ENCODE results near the gene ERBB4.
"Not testable (repeated sequence)": the region's sequence is repeated elsewhere in the genome, so short reads cannot be mapped to it uniquely, and the experiment has no call there.

The ERBB4 gene

DNA sequence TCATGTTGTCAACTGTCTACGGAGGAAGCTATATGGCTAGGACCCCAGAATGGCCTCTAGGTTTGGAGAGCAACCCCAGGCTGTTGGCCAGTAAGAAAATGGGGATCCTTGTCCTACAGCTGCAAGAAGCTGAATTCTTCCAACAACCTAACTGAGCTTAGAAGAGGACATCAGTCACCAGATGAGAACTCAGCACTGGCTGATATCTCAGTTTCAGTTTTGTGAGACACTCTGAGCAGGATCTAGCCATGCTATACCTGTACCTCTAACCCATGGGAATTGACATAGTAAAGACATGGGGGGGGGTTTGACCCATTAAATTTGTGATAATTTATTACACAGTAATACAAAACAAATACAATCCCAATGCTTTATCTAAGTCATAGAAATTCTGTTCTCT lies 312.5 kb downstream of the ERBB4 start:
- DNase-seq (ENCODE audit: low read depth in 3 of 3) = no peak

DNA sequence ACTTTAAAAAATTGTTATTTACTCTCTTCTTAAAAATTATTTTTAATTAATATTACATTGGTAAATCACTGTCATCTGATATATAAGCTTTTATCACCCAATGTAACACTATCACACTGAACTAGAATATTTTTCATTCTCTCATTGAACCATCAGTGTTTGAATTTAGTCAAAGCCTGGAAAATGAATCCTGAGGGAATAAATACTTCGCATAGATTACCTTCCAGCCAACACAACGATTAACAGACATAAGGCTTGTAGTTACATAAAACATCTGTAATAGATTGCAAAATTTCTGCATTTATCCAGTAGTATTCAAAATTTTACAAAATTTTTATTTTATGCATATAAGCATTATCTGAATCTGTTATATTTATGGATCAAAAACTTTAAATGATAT lies 314.9 kb downstream of the ERBB4 start:
- DNase-seq (ENCODE audit: low read depth in 3 of 3) = no peak

DNA sequence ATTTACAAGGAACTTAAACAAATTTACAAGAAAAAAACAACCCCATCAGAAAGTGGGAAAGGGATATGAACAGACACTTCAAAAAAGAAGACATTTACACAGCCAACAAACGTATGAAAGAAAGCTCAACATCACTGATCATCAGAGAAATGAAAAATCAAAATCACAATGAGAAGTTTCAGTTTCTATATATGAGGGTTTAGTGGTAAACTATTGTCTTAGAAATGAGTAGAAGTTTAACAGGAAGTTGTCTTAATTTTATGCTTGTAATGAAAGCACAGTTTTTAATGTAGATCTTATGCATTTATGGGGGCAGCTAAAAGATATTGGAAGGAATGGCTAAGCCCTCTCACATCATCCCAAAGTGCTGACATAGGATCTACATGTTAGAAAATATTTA lies 325.4 kb downstream of the ERBB4 start:
- no peak for DNase-seq (ENCODE audit: low read depth in 3 of 3)

DNA sequence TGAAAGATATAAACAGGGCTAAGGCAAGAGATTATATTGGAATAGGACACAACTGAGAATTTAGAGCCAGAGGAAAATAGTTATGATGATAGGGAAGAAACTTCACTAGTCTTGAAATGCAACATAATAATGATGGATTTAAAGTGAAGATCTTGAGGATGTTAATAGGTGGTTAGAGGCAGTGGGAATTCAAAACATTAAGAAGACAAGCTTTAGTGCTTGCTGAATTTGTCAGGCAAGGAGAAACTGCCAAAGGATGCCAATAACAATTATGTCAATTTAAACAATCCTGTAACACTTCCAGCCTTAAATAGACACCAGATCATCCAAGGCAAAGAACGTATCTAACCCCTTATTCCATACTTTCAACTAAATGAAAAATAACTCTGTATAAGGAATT lies 330.1 kb downstream of the ERBB4 start:
- DNase-seq (ENCODE audit: low read depth in 3 of 3) = no peak

DNA sequence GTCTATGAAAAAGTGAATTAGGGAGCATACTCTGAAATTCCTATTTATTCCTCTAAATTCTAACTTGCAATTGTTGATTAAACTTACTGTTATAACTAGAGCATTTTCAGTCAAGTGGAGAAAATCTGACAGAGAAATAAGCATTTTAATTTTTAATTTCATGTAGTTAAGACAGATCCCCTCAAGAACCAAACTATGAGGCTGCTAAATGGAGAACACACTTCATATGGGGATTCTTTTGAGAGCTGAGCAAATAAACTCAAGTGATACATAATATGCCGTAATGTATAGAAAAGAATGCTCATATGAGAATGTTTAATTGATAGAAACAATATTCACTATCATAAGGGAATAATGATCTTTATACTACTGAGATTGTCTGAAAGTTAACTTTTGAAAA lies 340.8 kb downstream of the ERBB4 start:
- DNase-seq (ENCODE audit: low read depth in 3 of 3) = no peak

DNA sequence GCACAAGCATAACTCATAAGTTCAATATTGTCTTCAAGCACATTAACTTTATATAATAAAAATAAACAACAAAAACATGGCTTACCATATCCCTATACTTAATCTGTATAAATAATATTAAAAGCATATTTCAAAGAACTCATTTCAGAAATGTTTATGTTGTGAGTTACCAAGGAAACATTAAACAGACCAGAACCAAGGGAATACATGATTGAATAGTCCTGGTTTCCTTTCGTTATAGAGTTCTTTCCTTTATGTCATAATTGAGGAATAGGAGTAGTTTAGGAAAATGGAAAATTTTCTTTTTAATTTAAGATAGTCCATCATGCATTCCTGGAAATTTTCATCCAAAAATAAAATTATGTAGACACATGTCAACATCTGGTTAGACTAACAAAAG lies 343.0 kb downstream of the ERBB4 start:
- no peak for DNase-seq (ENCODE audit: low read depth in 3 of 3)

DNA sequence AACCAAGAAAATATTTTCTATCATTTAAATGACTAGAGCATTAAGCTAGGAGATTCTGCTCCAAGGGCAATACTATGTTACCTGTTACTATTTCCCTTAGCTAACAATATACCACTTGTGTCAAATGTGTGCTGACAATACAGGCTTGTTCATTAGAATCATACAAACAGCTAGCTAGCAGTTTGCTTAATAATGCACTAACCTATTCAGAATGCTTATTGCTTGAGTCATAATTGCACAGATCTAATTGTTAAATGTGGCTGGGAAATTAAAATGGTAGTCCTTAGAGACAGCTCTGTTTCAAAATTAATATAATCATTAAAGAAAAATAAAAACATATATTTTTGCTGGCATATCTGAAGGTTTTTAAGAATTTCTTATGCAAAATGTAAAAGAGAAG lies 344.2 kb downstream of the ERBB4 start:
- no peak for DNase-seq (ENCODE audit: low read depth in 3 of 3)

DNA sequence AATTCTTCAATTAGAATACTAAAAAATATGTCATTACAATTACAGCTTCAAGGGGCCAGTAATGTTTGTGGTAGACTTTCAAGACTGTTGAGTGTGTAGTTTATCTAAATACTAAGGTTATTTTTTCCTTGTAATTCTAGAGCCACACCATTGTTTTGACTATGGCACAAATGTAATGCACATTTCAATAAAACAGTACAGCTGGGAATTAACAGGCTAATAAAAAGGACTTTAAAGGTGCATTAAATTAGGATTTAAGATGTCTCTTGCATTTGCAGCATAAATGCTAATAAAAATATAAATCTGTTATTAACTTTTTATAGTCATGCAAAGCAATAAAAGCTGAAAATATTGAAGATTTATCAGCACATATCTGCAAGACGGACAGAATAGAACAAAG lies 344.8 kb downstream of the ERBB4 start:
- DNase-seq (ENCODE audit: low read depth in 3 of 3) = no peak

DNA sequence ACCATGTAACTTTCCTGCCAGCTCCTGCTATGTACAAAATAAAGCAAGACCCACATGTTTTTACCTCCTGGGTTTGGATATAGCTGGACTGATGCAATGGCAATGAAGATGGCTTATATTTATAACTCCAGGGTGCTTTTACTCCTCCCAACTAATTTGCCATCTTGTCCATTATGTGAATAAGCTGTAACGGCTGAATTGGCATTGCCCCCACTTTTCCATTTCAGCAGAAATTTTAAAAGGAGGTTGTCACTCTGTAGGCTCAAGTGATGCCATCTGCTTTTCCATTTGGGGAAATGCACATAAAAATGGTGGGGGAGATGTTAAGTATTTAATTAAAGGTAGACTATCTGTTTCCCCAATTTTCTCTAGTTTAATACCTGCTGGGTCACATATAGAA lies 345.5 kb downstream of the ERBB4 start:
- no peak for DNase-seq (ENCODE audit: low read depth in 3 of 3)

DNA sequence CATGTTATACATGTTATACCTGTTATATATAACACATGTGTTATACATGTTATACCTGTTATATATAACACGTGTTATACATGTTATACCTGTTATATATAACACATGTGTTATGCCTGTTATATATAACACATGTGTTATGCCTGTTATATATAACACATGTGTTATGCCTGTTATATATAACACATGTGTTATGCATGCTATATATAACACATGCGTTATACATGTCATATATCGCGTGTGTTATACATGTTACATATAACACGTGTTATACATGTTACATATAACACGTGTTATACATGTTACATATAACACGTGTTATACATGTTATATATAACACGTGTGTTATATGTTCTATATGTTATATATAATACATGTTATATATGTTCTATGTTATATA lies 347.2 kb downstream of the ERBB4 start:
- DNase-seq (ENCODE audit: low read depth in 3 of 3) = not testable (repeated sequence)

DNA sequence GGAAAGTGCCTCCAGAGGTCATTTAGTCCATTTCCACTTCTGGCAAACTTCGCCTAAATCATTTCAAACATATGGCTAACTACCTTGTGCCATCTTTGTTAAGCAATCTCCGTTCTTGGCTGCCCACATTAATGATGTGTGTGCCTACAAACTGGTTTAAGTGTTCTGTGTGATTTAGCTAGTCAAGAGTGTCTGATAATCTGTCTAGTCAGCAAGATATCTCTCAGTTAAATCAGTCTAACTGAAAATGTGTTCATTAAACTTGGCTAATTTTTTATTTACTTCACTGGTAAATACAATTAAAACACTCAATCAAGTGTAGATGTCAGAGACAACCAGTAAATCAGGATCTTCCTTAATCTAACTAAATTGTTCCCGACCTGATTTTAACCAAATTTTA lies 352.4 kb downstream of the ERBB4 start:
- no peak for DNase-seq (ENCODE audit: low read depth in 3 of 3)

DNA sequence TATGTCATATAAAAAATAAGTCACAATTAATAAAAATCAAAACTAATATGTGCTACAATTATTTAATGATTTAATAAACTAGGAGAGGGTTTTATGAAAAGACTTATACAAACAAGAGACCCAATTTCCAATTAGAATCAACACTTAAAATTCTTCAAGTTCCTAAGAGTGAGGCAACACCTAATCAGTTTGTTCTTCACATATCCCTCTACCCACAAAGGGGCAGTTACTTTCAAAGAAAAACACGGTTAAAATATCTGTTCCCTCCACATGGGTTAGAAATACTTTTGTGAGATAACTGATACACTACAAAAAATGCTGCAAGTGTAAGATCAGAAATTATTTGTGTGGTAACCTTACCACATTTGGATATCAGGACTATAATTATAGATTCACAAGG lies 357.0 kb downstream of the ERBB4 start:
- no peak for DNase-seq (ENCODE audit: low read depth in 3 of 3)

DNA sequence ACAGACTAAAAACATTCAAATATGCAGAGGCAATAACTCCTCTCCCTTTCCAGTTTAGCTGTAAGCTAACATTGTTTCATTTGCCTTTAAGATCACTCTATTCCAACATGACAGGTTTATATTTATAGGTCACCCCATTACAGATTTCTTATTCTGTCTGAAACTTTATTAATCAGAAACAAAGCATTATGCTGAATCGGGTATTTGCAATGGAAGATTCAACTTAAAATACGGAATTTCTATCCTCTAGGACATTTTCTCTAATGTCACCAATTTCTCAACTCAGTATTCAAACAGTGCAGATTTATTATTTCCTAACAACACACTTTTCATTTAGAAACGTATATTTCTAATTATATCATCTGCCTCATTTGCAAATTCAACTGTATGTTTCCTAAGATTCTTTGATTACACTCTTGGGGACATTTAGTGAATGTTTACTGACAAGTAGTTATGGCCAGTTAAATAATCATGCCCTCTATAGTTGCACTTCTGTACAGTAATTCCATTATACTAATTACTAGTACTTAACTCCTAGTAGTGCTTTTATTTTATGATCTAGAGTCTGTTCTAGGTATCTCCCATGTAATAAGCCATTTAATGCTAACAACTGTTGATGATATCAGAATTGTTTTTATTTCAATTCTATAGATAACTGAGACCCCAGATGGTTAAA lies 358.1 kb downstream of the ERBB4 start:
- no peak for DNase-seq (ENCODE audit: low read depth in 3 of 3)

DNA sequence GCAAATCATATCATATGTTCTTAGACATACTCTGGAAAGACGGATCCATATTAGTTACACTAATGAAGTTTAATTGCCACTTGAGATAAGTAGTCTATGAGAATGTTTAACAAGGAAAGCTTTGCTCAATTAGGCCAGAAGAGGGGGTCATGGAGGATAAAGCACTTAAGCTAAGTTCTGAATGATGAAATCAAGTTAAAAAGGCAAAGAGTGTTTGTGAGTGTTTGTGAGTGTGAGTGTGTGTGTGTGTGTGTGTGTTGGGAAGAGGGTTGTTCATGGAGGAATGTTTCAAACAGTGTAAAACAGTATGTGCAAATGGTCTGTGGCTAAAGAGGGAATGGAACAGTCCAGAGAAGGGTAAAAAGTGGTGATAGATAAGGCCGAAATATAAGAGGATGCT lies 360.9 kb downstream of the ERBB4 start:
- DNase-seq (ENCODE audit: low read depth in 3 of 3) = no peak

DNA sequence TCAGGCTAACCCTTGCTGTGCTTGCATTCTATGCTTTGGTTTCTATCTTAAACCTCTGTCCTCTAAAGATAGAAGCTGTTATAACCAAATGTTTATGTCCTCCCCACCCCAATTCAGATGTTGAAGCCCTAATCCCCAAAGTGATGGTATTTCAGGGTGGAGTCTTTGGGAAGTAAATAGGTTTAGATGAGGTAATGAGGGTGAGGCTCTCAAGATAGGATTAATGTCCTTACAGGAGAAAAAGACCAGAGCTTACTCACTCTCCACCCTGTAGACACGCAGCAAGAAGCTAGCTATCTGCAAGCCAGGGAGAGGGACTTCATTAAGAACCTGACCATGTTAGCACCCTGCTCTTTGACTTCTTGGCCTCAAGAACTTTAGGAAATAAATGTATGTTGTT lies 362.5 kb downstream of the ERBB4 start:
- DNase-seq (ENCODE audit: low read depth in 3 of 3) = no peak

DNA sequence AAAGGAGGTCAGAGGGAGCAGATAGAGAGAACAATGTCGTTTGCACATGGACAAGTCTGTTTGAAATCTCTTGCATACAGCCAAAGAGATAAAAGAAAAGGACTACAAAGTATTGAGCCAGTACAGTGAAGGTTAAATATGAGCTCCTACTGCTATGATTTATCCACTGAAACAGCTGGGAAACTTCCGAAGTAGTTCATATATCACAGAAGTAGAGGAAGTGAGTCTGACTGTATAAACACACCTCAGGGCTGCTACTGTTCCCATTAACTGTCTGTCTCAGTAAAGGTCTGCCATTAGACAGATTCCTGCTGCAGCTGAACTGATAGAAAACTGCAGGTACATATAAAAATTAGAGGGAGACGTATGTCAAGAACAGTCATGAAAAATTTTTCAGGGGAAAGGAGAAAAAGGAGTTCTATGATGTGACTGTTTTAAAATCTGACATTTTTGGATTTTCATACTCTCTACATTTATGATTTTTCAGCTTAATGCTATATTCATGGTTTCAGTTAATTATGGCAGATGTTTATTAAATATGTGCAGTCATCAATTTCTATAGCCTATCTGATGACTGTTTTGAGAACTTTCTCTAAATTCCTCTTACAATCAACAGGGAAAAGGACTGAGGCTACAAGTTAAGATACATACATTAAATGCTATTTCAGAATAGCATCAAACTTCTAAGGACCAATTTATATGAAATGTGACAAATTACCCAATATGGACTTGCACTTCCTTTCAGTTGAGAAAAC lies 364.7 kb downstream of the ERBB4 start:
- no peak for DNase-seq (ENCODE audit: low read depth in 3 of 3)

DNA sequence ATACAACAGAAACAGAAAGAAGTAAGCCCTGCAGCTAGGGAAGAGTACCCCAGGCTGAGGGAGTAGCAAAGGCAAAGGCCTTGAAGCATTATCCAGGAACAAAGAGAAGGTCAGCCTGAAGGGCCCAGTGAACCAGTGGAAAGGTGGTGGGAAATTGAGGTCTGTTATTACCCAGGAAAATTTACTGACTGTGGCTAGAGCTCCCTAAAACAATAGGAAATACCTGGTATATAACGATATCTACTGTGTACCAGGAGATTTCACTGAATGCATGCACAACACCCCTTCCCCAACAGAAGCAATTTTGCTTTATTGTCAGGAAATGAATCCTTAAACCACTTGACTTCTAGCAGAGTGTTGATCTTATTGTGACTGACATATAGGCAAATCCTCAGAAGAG lies 365.3 kb downstream of the ERBB4 start:
- no peak for DNase-seq (ENCODE audit: low read depth in 3 of 3)

DNA sequence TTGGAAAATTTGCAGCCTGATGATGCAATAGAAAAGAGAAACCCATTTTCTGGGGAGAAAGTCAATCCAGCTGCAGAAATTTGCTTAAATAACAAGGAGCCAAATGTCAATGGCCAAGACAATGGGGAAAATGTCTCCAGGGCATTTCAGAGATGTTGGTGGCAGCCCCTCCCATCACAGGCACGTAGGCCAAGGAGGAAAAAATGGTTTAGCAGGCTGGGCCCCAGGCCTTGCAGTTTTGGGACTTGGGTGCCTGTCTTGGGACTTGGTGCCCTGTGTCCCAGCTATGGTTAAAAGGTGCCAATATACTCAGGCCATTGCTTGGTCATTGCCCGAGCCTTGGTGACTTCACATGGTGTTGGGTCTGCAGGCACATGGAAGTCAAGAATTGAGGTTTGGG lies 368.2 kb downstream of the ERBB4 start:
- DNase-seq (ENCODE audit: low read depth in 3 of 3) = no peak

DNA sequence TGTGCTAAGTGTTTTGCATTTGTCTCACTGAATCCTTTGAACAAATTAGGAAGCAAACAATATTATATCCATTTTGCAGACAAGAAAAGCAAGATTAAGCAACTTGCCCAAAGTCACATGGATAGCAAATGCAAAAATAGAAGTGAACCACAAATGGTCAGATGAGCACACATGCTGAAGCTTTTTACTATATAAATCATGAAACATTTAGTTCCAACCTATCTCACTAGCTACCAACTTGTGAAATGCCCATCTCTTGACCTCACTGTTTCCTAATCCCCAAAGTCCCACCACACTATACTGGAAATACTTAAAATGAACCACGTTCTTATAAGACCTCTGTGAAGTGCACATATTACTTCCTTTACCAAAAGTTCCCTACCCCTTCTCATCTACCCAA lies 380.5 kb downstream of the ERBB4 start:
- no peak for DNase-seq (ENCODE audit: low read depth in 3 of 3)

DNA sequence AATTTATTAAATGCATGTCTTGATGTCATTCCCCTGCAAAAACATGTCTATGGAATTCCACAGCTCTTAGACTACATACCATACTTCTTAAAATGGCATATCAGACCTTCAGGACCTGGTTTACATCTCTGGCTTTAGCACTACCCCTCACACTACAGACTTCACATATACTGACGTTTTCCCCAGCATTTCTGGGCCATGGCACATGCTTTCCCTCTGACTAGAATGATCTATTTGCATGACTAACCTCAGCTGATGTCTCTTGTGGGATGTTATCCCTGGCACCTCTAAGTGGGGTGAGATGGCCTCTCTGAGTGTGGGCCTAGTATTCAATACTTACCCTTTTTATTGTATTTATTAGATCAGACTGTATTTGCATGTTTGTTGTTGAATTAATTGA lies 381.6 kb downstream of the ERBB4 start:
- DNase-seq (ENCODE audit: low read depth in 3 of 3) = no peak

DNA sequence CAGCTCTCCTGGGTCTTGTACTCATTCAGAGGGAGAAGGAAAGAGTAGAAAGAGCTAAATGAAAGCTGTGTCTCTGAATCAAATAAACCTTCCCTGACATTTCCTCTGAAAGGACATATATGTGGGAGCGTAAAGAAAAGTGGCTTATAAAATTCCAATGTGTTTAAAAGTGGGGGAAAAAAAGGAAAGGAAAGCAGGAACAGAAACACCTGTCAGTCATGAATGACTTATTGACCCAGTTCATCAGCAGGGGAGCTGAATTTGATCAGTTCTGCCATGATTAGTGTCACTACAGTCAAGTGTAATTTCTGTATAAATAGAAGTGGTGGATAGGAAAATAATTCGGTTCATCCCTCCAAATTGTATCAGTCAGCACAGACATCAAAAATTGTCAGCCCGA lies 382.5 kb downstream of the ERBB4 start:
- no peak for DNase-seq (ENCODE audit: low read depth in 3 of 3)

DNA sequence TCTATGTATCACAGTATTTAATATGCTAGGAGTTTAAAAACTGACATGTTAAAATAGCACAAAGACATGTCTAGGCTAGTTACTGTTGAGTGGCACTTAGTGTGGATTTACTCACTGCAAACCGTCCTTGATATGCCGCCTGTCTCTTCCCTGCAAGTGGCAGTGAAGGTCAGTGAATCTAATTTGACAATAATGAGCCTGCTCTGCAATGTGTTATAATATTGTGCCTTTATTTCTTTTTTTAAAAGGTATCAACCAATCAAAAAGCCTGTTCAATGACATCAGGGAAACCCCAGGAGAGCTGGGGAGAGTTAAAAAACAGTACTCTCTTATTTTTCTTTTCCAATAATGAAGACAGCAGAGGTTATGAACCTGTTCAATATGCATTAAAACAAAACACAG lies 384.1 kb downstream of the ERBB4 start:
- no peak for DNase-seq (ENCODE audit: low read depth in 3 of 3)

DNA sequence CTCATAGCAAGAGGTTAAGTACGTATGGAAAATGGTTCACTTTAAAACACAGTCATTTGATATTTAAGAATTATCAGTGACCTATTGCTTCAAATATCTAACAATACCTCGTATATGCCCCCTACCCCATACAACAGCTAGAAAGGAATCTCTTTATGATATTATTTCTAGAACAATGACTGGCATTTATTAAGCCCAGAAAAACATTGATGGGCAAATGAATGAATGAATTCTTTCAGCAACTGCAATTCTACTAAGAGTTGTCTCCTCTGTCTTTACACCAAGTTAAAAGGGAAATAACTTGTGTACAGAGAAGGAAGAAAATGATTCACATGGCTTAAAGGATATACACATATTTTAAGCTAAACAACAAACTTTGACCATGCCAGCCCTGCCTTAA lies 384.7 kb downstream of the ERBB4 start:
- no peak for DNase-seq (ENCODE audit: low read depth in 3 of 3)

Measured in stimulated activated CD4-positive, alpha-beta T cell treated with anti-CD3 and anti-CD28 coated beads, TNF-alpha, amount 100 ng/mL, for 4 hours (primary cell).